Kidney (tissue), 14 donors: ENCODE results near the gene INPP5A. TPM values are rescaled to one million over a fixed set of nuclear protein-coding genes. Genes with fewer than 3 reads are reported as not detected.

Experiments
- DNase-seq, 5 donors: peaks; one replicate each; pipeline ENCODE4 v3.0.0-alpha.2; 2013 to 2020
- FAIRE-seq: peaks from 2 replicates; lab custom pipeline; 2012; peaks lifted over from hg19 to GRCh38; lab: Jason Lieb, UNC
- H3K27ac ChIP-seq, 2 donors: one replicate each; pipeline ENCODE4 v1.7.0; 2013; ENCODE audit warnings: low read depth in 2 of 2, low read length in 2 of 2, inconsistent platforms in 1 of 2
- H3K27me3 ChIP-seq: one replicate; pipeline ENCODE4 v1.7.1; 2013; ENCODE audit warnings: low read length, inconsistent platforms; ENCODE audit not compliant: control insufficient read depth, insufficient read depth
- H3K36me3 ChIP-seq, 3 donors: one replicate each; pipeline versions ENCODE4 v1.7.0 to v1.7.1; 2013; ENCODE audit warnings: low read length in 3 of 3, control low read depth in 1 of 3, inconsistent platforms in 1 of 3; ENCODE audit not compliant: insufficient read depth in 3 of 3, control insufficient read depth in 2 of 3
- H3K4me1 ChIP-seq, 3 donors: one replicate each; pipeline versions ENCODE4 v1.7.0 to v1.7.1; 2013; ENCODE audit warnings: low read length in 3 of 3, inconsistent platforms in 1 of 3, low read depth in 1 of 3; ENCODE audit not compliant: control insufficient read depth in 2 of 3, insufficient read depth in 2 of 3
- H3K4me3 ChIP-seq, 3 donors: one replicate each; pipeline versions ENCODE4 v1.7.0 to v1.8.1; 2013; ENCODE audit warnings: low read length in 3 of 3, control low read depth in 1 of 3, inconsistent platforms in 1 of 3
- H3K9ac ChIP-seq, 3 donors: one replicate each; pipeline versions ENCODE4 v1.7.0 to v1.7.1; 2013; ENCODE audit warnings: low read length in 3 of 3, control low read depth in 1 of 3, inconsistent platforms in 1 of 3
- H3K9me3 ChIP-seq, 3 donors: one replicate each; pipeline versions ENCODE4 v1.7.0 to v1.7.1; 2013; ENCODE audit warnings: low read length in 3 of 3, control low read depth in 1 of 3, inconsistent platforms in 1 of 3; ENCODE audit not compliant: control insufficient read depth in 2 of 3, insufficient read depth in 1 of 3
- intact Hi-C: fragments of 100-400 bp; cut with DNase I; formaldehyde crosslinking; loops from one replicate; pipeline ENCODE4 v1.11.1; 2022
- polyA plus RNA-seq: library from polyadenylated mRNA; stranded (reverse); fragments of 350-450 nt; fragmentation: Illumina TruSeq; extraction: RNeasy Lipid Tissue Mini Kit (QIAGEN cat#74804); gene quantifications from one replicate; pipeline ENCODE4 v1.2.3, GENCODE V29; 2014; ENCODE audit warnings: low read depth, low replicate concordance; ENCODE audit not compliant: insufficient read depth
- total RNA-seq: library from RNA; stranded (reverse); fragmentation: NEBNext Ultra II Directional; extraction: Animal tissue kit (Norgen Biotek cat#: 25700); gene quantifications from one replicate; pipeline ENCODE4 v1.2.1, GENCODE V29; 2021
- TF ChIP-seq, protein P1 (sequence below): IDR thresholded peaks from 3 replicates; pipeline ENCODE4 v1.5.1; 2012; ENCODE audit warnings: mild to moderate bottlenecking, moderate library complexity, borderline replicate concordance; ENCODE audit not compliant: insufficient read depth; ENCODE audit errors: extremely low read depth
- donor health status: control.
- donor health status: control.
- donor health status: control.
- donor health status: control.
- donor health status: control.
- donor health status: DM: yes; HTN: yes; CAD: no.
- donor health status: Normal renal cell carcinoma (clear cell type).

The INPP5A gene
- total and polyA plus RNA-seq, 2 donors from 2014 or later, result 20.8 to 40.3 TPM

DNA sequence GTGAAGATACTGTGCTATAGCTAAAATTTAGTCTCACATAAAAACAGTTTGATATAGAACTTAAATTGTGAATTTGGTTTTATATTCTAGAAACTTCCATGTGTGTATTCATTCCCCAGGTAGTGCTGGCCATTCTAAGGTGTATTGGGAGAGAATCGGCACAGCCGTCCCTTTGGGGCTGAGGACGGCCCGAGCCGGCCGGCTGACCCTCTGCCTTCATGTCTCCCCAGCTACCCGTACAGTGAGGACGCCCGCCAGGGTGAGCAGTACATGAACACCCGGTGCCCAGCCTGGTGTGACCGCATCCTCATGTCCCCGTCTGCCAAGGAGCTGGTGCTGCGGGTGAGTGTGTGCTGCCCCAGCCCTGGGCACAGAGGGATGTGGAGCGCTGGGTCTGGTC lies 239.9 kb downstream of the INPP5A start:
- H3K27ac ChIP-seq, result no peak overlapping the region
- intact Hi-C loops, result no loop called here
- no peak overlapping the region for H3K4me3 ChIP-seq
- DNase-seq, result no peak
- peaks cover under 1% of the 10 kb centered on the region for H3K27me3 ChIP-seq
- TF ChIP-seq, protein P1, sequence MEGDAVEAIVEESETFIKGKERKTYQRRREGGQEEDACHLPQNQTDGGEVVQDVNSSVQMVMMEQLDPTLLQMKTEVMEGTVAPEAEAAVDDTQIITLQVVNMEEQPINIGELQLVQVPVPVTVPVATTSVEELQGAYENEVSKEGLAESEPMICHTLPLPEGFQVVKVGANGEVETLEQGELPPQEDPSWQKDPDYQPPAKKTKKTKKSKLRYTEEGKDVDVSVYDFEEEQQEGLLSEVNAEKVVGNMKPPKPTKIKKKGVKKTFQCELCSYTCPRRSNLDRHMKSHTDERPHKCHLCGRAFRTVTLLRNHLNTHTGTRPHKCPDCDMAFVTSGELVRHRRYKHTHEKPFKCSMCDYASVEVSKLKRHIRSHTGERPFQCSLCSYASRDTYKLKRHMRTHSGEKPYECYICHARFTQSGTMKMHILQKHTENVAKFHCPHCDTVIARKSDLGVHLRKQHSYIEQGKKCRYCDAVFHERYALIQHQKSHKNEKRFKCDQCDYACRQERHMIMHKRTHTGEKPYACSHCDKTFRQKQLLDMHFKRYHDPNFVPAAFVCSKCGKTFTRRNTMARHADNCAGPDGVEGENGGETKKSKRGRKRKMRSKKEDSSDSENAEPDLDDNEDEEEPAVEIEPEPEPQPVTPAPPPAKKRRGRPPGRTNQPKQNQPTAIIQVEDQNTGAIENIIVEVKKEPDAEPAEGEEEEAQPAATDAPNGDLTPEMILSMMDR, result no peak
- H3K36me3 ChIP-seq, result peaks cover 0 to 15% (median 6%) of the 10 kb centered on the region in 3 donors
- peaks cover 0 to 2% (median 0%) of the 10 kb centered on the region in 3 donors for H3K4me1 ChIP-seq
- H3K9me3 ChIP-seq, result no peaks in the 10 kb centered on the region
- H3K9ac ChIP-seq, result no peak overlapping the region
- no peak for FAIRE-seq

DNA sequence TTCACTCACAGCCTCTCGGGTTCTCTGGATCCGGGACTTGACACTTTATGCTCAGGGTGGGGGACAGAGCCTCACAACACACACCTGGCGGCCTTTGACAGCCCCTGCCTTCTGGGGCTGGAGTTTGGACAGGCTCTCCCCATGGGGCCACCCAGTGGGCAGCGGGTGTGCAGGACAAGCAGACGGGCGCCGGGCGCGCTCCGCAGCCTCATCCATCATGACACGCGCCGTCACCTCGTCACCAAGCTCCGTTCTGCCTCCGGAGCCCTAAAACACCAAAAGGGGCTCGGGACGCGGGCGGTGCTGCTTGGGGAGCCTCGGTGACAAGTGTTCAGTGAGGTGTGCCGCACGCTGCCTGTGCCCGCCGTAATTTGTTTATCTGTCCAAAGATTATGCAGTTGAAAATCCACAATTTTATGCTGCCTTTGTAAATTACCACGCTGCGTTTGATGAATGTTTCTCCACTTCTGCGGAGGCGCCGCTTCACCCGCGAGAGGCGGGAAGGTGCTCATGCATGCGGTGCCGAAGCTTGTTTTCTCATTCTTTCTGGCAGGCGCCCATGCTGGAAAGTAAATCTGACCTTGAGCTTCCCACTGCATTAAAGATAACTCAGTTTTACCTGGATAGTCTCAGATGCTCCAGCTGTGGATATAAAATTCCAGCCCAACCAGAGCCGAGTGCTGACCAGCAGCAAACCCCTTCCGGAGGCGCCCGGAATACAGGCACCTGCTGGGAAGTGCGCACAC lies 242.1 kb downstream of the INPP5A start:
- peaks cover 0 to 2% (median 0%) of the 10 kb centered on the region in 3 donors for H3K4me1 ChIP-seq
- TF ChIP-seq, protein P1, result no peak
- FAIRE-seq, result no peak
- H3K27ac ChIP-seq, result no peak overlapping the region
- no peak overlapping the region for H3K4me3 ChIP-seq
- peak in 4 of 5 donors; percentile 55 to 72 (median 60) for DNase-seq
- H3K27me3 ChIP-seq, result peaks cover 9% of the 10 kb centered on the region
- no peak overlapping the region for H3K9ac ChIP-seq
- peaks cover 0 to 15% (median 6%) of the 10 kb centered on the region in 3 donors for H3K36me3 ChIP-seq
- H3K9me3 ChIP-seq, result no peaks in the 10 kb centered on the region
- intact Hi-C loops, result no loop called here

DNA sequence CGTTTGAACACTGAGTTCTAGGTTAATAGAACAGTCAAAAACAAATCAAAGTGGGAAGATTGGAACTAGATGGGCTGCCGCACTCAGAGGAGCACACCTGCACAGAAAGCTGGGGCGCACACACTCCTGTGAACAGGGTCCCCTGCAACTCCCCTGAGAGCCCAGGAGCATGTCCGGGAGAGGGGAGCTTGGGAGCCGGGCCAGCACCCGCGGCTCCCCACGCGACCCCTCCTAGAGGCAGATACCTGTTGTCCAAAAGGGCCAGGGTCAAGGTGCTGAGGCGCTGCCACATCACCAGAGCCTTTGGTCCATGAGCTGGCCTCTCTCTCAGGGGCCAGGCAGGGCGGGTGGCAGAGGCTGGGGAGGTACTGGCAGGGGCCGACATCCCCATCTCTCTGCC lies 242.8 kb downstream of the INPP5A start:
- intact Hi-C loops, result no loop called here
- no peak for FAIRE-seq
- Histone ChIP-seq H3K9me3 (no peaks in the 10 kb centered on the region), H3K27ac (no peak overlapping the region), H3K4me3 (no peak overlapping the region), H3K4me1 (peaks cover 0 to under 1% (median 0%) of the 10 kb centered on the region in 3 donors), H3K27me3 (peaks cover 9% of the 10 kb centered on the region), H3K9ac (no peak overlapping the region), H3K36me3 (peaks cover 0 to 15% (median 6%) of the 10 kb centered on the region in 3 donors)
- DNase-seq, result no peak
- TF ChIP-seq, protein P1, result no peak
